OCI-LY1 (cell line): ENCODE results near the gene PRG2.

ENCODE experiments used
- EZH2 ChIP-seq: fragments of 200-600 bp; sonication (generic), shearing (Covaris generic); IDR thresholded peaks from 2 replicates; pipeline ENCODE4 v1.8.0; 2017; ENCODE audit warnings: borderline replicate concordance, mixed run types, mild to moderate bottlenecking, antibody characterized with exemption, low read length, moderate library complexity, mixed read lengths
- TF ChIP-seq, protein P1 (sequence below): fragments of 200-600 bp; sonication (generic), shearing (Covaris generic); IDR thresholded peaks from 2 replicates; pipeline ENCODE4 v1.5.1; 2017; ENCODE audit warnings: mild to moderate bottlenecking, antibody characterized with exemption, low read length, moderate library complexity, mixed read lengths

- TF ChIP-seq, protein P1, sequence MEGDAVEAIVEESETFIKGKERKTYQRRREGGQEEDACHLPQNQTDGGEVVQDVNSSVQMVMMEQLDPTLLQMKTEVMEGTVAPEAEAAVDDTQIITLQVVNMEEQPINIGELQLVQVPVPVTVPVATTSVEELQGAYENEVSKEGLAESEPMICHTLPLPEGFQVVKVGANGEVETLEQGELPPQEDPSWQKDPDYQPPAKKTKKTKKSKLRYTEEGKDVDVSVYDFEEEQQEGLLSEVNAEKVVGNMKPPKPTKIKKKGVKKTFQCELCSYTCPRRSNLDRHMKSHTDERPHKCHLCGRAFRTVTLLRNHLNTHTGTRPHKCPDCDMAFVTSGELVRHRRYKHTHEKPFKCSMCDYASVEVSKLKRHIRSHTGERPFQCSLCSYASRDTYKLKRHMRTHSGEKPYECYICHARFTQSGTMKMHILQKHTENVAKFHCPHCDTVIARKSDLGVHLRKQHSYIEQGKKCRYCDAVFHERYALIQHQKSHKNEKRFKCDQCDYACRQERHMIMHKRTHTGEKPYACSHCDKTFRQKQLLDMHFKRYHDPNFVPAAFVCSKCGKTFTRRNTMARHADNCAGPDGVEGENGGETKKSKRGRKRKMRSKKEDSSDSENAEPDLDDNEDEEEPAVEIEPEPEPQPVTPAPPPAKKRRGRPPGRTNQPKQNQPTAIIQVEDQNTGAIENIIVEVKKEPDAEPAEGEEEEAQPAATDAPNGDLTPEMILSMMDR: no peak
- TF ChIP-seq EZH2: no peak
These were observed 16.8 kb upstream of the PRG2 start for GRCh38 chr11:57407010-57407920.
